Prostate gland (tissue), 2 donors: Measurements from ENCODE around the gene DCAF11. TPM values are rescaled to one million over a fixed set of nuclear protein-coding genes. Genes with fewer than 3 reads are reported as not detected.

ENCODE experiments used
- DNase-seq: peaks from one replicate; pipeline ENCODE4 v3.0.0-alpha.2; 2019; ENCODE audit warnings: low spot score
- H3K27ac ChIP-seq, 2 donors: fragments of 200-600 bp; sonication (generic); 2 replicates each; pipeline ENCODE4 v1.5.1; 2017 to 2019
- H3K27me3 ChIP-seq: fragments of 200-600 bp; sonication (generic); replicated peaks from 2 replicates; pipeline ENCODE4 v1.5.1; 2019; ENCODE audit not compliant: insufficient read depth
- H3K36me3 ChIP-seq, 2 donors: fragments of 200-600 bp; sonication (generic); 1 replicate in 1 of 2; 2 replicates in 1 of 2; pipeline versions ENCODE4 v1.5.1 to v1.8.1; 2017 to 2019
- H3K4me1 ChIP-seq: fragments of 200-600 bp; sonication (generic); replicated peaks from 2 replicates; pipeline ENCODE4 v1.5.1; 2019
- H3K4me3 ChIP-seq, 2 donors: fragments of 200-600 bp; sonication (generic); 2 replicates each; pipeline ENCODE4 v1.5.1; 2017 to 2019
- H3K9me3 ChIP-seq: fragments of 200-600 bp; sonication (generic); 2 replicates; pipeline ENCODE4 v1.5.1; 2017
- POLR2A ChIP-seq: fragments of 450-650 bp; IDR thresholded peaks from one replicate; pipeline ENCODE4 v1.6.1; 2016; ENCODE audit warnings: antibody characterized with exemption, mild to moderate bottlenecking
- POLR2AphosphoS5 ChIP-seq: sonication (generic); formaldehyde crosslinking; IDR thresholded peaks from one replicate; pipeline ENCODE4 v1.6.1; 2017; ENCODE audit warnings: antibody characterized with exemption
- WGBS: methylation state at CpG from one replicate; pipeline ENCODE4 v1.1.5; 2018; 5-methylcytosine and 5-hydroxymethylcytosine counted together
- intact Hi-C: fragments of 100-400 bp; cut with DNase I; formaldehyde crosslinking; loops from one replicate; pipeline ENCODE4 v1.14.2; 2022
- total RNA-seq, 2 donors: library from RNA; depleted of rRNA; stranded (reverse); fragments of >200 nt; gene quantifications; one replicate each; pipeline ENCODE4 v1.1.0, GENCODE V29; 2016
- TF ChIP-seq, protein P1 (sequence below), 4 experiments: fragments of 200-600 bp in 2 of 4; fragments of 450-650 bp in 2 of 4; sonication (generic) in 2 of 4; IDR thresholded peaks; 1 replicate in 3 of 4; 2 replicates in 1 of 4; pipeline ENCODE4 v1.5.1; 2016 to 2019; ENCODE audit warnings: antibody characterized with exemption in 4 of 4, mild to moderate bottlenecking in 2 of 4, moderate library complexity in 2 of 4

The DCAF11 gene
- total RNA-seq, 2 donors from 2014 or later, result 111 to 115 TPM

DNA sequence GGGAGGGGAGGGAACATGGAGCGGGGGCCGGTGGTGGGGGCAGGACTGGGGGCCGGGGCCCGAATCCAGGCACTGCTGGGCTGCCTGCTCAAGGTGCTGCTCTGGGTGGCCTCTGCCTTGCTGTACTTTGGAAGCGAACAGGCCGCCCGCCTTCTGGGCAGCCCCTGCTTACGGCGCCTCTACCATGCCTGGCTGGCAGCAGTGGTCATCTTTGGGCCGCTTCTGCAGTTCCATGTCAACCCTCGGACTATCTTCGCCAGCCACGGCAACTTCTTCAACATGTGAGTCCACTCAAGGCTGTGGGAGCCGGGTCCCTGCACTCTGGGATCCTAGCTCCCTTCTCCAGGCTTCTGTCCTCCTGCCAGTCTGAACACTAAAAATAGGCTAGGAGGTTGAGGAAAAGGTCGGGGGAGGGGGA is 17.0 kb downstream of the DCAF11 start:
- intact Hi-C loops, result no loop called here
- no peaks in the 10 kb centered on the region for H3K36me3 ChIP-seq
- H3K4me3 ChIP-seq, result no peak overlapping the region
- TF ChIP-seq POLR2AphosphoS5, result no peak
- TF ChIP-seq POLR2A, result no peak
- TF ChIP-seq, protein P1, sequence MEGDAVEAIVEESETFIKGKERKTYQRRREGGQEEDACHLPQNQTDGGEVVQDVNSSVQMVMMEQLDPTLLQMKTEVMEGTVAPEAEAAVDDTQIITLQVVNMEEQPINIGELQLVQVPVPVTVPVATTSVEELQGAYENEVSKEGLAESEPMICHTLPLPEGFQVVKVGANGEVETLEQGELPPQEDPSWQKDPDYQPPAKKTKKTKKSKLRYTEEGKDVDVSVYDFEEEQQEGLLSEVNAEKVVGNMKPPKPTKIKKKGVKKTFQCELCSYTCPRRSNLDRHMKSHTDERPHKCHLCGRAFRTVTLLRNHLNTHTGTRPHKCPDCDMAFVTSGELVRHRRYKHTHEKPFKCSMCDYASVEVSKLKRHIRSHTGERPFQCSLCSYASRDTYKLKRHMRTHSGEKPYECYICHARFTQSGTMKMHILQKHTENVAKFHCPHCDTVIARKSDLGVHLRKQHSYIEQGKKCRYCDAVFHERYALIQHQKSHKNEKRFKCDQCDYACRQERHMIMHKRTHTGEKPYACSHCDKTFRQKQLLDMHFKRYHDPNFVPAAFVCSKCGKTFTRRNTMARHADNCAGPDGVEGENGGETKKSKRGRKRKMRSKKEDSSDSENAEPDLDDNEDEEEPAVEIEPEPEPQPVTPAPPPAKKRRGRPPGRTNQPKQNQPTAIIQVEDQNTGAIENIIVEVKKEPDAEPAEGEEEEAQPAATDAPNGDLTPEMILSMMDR (IDR thresholded peaks at IDR 0.05), result no peak
- no peaks in the 10 kb centered on the region for H3K4me1 ChIP-seq
- H3K27ac ChIP-seq, result no peak overlapping the region
- DNase-seq, result no peak
- 81% methylated on average over 15 of the region's 15 CpGs for WGBS
- no peaks in the 10 kb centered on the region for H3K27me3 ChIP-seq
- H3K9me3 ChIP-seq, result no peaks in the 10 kb centered on the region

DNA sequence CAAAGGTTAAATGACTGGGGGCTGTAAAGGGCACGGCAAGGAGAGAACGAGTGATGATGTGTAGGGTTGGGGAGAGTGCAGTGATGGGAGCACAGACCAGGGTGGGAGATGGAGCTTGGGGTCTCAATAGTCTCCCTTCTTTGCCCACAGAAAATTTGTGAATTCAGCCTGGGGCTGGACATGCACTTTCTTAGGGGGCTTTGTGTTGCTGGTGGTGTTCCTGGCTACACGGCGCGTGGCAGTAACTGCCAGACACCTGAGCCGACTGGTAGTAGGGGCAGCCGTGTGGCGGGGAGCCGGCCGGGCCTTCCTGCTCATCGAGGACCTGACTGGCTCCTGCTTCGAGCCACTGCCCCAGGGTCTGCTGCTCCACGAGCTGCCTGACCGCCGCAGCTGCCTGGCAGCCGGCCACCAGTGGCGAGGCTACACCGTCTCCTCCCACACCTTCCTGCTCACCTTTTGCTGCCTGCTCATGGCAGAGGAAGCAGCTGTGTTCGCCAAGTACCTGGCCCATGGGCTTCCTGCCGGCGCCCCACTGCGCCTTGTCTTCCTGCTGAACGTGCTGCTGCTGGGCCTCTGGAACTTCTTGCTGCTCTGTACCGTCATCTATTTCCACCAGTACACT is 17.6 kb downstream of the DCAF11 start:
- no peak overlapping the region for H3K4me3 ChIP-seq
- TF ChIP-seq POLR2A (no peak), POLR2AphosphoS5 (no peak)
- TF ChIP-seq, protein P1 (IDR thresholded peaks at IDR 0.05), result no peak
- H3K27me3 ChIP-seq, result no peaks in the 10 kb centered on the region
- H3K4me1 ChIP-seq, result peaks cover 2% of the 10 kb centered on the region
- H3K27ac ChIP-seq, result peak overlapping the region in 1 of 2 donors; percentile 13
- no peaks in the 10 kb centered on the region for H3K36me3 ChIP-seq
- H3K9me3 ChIP-seq, result no peaks in the 10 kb centered on the region
- no peak for DNase-seq
- intact Hi-C loops, result no loop called here
- WGBS, result 45% methylated on average over 21 of the region's 24 CpGs

DNA sequence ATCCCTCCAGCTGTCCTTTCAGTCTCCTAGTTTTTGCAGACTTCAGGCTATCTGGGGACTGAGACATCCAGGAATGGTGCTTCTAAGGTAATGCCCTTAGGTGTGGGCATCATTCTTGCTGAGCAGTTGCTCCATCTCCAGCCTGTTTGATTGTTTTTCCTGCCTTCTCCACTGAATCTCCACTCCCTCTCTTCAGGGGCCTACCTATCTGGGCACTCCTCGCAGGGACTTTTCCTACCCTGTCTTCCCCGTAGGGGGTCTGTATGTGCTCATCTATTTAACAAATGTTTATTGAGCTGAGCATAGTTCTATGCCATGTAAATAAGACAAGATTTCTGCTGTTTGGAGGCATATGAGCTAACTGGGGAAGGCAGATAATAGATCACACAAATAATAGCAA is 18.4 kb downstream of the DCAF11 start:
- no peak overlapping the region for H3K27ac ChIP-seq
- no peak overlapping the region for H3K4me3 ChIP-seq
- H3K27me3 ChIP-seq, result no peaks in the 10 kb centered on the region
- intact Hi-C loops, result no loop called here
- H3K4me1 ChIP-seq, result peaks cover 4% of the 10 kb centered on the region
- no peaks in the 10 kb centered on the region for H3K36me3 ChIP-seq
- TF ChIP-seq POLR2A (no peak), POLR2AphosphoS5 (no peak)
- TF ChIP-seq, protein P1 (IDR thresholded peaks at IDR 0.05), result no peak
- DNase-seq, result no peak
- 89% methylated on average over 2 of the region's 2 CpGs for WGBS
- H3K9me3 ChIP-seq, result no peaks in the 10 kb centered on the region

DNA sequence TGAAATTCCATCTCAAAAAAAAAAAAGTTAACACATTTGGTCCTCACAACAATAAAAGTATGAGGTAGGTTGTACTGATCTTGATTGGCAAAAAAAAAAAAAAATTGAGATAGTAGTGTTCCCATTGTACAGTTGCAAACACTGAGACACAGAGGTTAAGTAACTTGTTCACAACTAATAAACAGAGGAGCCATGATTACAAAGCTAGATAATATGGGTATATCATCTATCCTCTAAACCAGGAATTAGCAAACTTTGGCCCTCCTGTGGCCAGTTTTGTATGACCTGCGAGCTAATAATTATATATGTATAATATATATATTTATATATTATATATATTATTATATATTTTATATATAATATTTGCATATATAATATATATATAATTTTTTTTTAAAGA is 19.2 kb downstream of the DCAF11 start:
- TF ChIP-seq POLR2AphosphoS5, result no peak
- no peak for TF ChIP-seq POLR2A
- no peak overlapping the region for H3K4me3 ChIP-seq
- H3K4me1 ChIP-seq, result peaks cover 4% of the 10 kb centered on the region
- no peak for DNase-seq
- intact Hi-C loops, result no loop called here
- no peaks in the 10 kb centered on the region for H3K27me3 ChIP-seq
- 92% methylated on average over 1 of the region's 1 CpG for WGBS
- H3K9me3 ChIP-seq, result no peaks in the 10 kb centered on the region
- no peak overlapping the region for H3K27ac ChIP-seq
- peaks cover 0 to under 1% of the 10 kb centered on the region in 2 donors for H3K36me3 ChIP-seq

DNA sequence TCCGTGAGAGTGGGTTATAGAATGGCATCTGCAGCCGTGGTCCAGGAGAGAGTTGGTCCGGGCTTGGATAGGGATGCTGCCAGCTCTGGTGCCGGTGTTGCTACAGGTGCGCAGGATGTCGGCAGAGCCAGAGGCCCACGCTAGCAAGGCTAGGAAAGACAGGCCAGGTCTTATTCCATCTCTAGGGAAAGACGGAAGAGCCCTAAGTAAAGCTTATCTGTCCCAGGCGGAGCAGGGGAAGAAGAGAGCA is 20.9 kb downstream of the DCAF11 start:
- Histone ChIP-seq H3K36me3 (peaks cover 3% of the 10 kb centered on the region in 2 donors), H3K27me3 (no peaks in the 10 kb centered on the region), H3K4me1 (peaks cover 8% of the 10 kb centered on the region), H3K27ac (peak overlapping the region; percentile 93 to 97), H3K9me3 (no peaks in the 10 kb centered on the region), H3K4me3 (peak overlapping the region; percentile 90 to 98)
- 4% methylated on average over 9 of the region's 9 CpGs for WGBS
- intact Hi-C loops, result no loop called here
- no peak for DNase-seq
- TF ChIP-seq, protein P1 (IDR thresholded peaks at IDR 0.05), result no peak
- TF ChIP-seq POLR2A (no peak), POLR2AphosphoS5 (no peak)
